ENCODE data around the gene PKMYT1. TPM values are rescaled to one million over a fixed set of nuclear protein-coding genes. Genes with fewer than 3 reads are reported as not detected.

PKMYT1 gene
- total and polyA plus RNA-seq, 7 donors: 0.27 to 3.7 (median 0.84) TPM

- no peak overlapping the region for H3K4me3 ChIP-seq
- intact Hi-C loops (cut with DNase I): no loop called here
- peaks cover 10% of the 10 kb centered on the region for H3K4me1 ChIP-seq
- TF ChIP-seq CTCF (IDR thresholded peaks at IDR 0.05): no peak
- H3K9me3 ChIP-seq: no peaks in the 10 kb centered on the region
- ATAC-seq (no peak), DNase-seq (no peak)
- H3K27me3 ChIP-seq (ENCODE audit: insufficient read depth in 3 of 3, low read length in 2 of 3): peaks cover 0 to 4% (median 2%) of the 10 kb centered on the region in 3 donors
- WGBS, 3 donors: 56 to 75% (median 74%) methylated on average over 15 of the region's 15 CpGs
- H3K27ac ChIP-seq: no peak overlapping the region
- H3K36me3 ChIP-seq (ENCODE audit: insufficient read depth in 1 of 2, low read depth in 1 of 2): no peaks in the 10 kb centered on the region
Measured at GRCh38 chr16:2974319-2975056, 5.8 kb downstream of the PKMYT1 start.

GRCh38 chr16:2973605-2974318 is 6.5 kb downstream of the PKMYT1 start:
- intact Hi-C loops (cut with DNase I): no loop called here
- no peak for TF ChIP-seq CTCF (IDR thresholded peaks at IDR 0.05)
- H3K9me3 ChIP-seq: no peaks in the 10 kb centered on the region
- no peaks in the 10 kb centered on the region for H3K36me3 ChIP-seq (ENCODE audit: insufficient read depth in 1 of 2, low read depth in 1 of 2)
- no peak overlapping the region for H3K4me3 ChIP-seq
- DNase-seq (no peak), ATAC-seq (no peak)
- WGBS, 3 donors: 31 to 47% (median 41%) methylated on average over 17 of the region's 17 CpGs
- peaks cover 0 to 2% (median 0%) of the 10 kb centered on the region in 3 donors for H3K27me3 ChIP-seq (ENCODE audit: insufficient read depth in 3 of 3, low read length in 2 of 3)
- H3K4me1 ChIP-seq: peaks cover 10% of the 10 kb centered on the region
- H3K27ac ChIP-seq: no peak overlapping the region

GRCh38 chr16:2973093-2973492 is 7.2 kb downstream of the PKMYT1 start:
- H3K9me3 ChIP-seq: no peaks in the 10 kb centered on the region
- no peak overlapping the region for H3K4me3 ChIP-seq
- no peaks in the 10 kb centered on the region for H3K36me3 ChIP-seq (ENCODE audit: insufficient read depth in 1 of 2, low read depth in 1 of 2)
- DNase-seq: no peak
- WGBS, 3 donors: 65 to 77% (median 68%) methylated on average over 3 to 5 of the region's 5 CpGs
- peaks cover 0 to 5% (median 2%) of the 10 kb centered on the region in 3 donors for H3K27me3 ChIP-seq (ENCODE audit: insufficient read depth in 3 of 3, low read length in 2 of 3)
- ATAC-seq: no peak
- peaks cover 10% of the 10 kb centered on the region for H3K4me1 ChIP-seq
- H3K27ac ChIP-seq: no peak overlapping the region
- intact Hi-C loops (cut with DNase I): no loop called here
- no peak for TF ChIP-seq CTCF (IDR thresholded peaks at IDR 0.05)

- ATAC-seq (no peak), DNase-seq (no peak)
- Histone ChIP-seq H3K36me3 (ENCODE audit: insufficient read depth in 1 of 2, low read depth in 1 of 2) (no peaks in the 10 kb centered on the region), H3K4me1 (peaks cover 10% of the 10 kb centered on the region), H3K9me3 (no peaks in the 10 kb centered on the region), H3K4me3 (no peak overlapping the region), H3K27ac (no peak overlapping the region), H3K27me3 (ENCODE audit: insufficient read depth in 3 of 3, low read length in 2 of 3) (peaks cover 0 to 14% (median 6%) of the 10 kb centered on the region in 3 donors)
- TF ChIP-seq CTCF (IDR thresholded peaks at IDR 0.05): no peak
- intact Hi-C loops (cut with DNase I): no loop called here
- 63 to 67% (median 66%) methylated on average over 15 of the region's 15 CpGs for WGBS, 3 donors
Measured at GRCh38 chr16:2971985-2972784, 8.1 kb downstream of the PKMYT1 start.
